Left cardiac atrium (tissue), 4 donors: ENCODE results near the gene WNT4. TPM values are rescaled to one million over a fixed set of nuclear protein-coding genes. Genes with fewer than 3 reads are reported as not detected.

Source experiments
- ATAC-seq, 2 donors: fragments of 200-7000 bp; cut with Tn5 transposase; one replicate each; pipeline ENCODE4 v1.9.1; 2020; ENCODE audit warnings: mild to moderate bottlenecking in 2 of 2, moderate library complexity in 2 of 2
- DNase-seq: peaks from one replicate; pipeline ENCODE4 v3.0.0-alpha.2; 2020
- intact Hi-C, 2 donors: fragments of 100-400 bp; cut with DNase I; formaldehyde crosslinking; loops; one replicate each; pipeline versions ENCODE4 v1.14.1 to v1.15.1; 2022 to 2023
- total RNA-seq, 2 donors: library from RNA; stranded (reverse); fragmentation: NEBNext Ultra II Directional; extraction: Animal tissue kit (Norgen Biotek cat#: 25700); gene quantifications; one replicate each; pipeline ENCODE4 v1.2.1, GENCODE V29; 2021
- donor health status: DM: no; HTN: yes; CAD: no.
- donor health status: DM: no; HTN: yes; CAD: no; lungs with severe emphysema.
- donor health status: DM: yes; HTN: yes; CAD: no.
- donor health status: Dilated cardiomyopathy.

WNT4 gene
- total RNA-seq, 2 donors from 2014 or later: 0.18 TPM; not detected in 1

DNA sequence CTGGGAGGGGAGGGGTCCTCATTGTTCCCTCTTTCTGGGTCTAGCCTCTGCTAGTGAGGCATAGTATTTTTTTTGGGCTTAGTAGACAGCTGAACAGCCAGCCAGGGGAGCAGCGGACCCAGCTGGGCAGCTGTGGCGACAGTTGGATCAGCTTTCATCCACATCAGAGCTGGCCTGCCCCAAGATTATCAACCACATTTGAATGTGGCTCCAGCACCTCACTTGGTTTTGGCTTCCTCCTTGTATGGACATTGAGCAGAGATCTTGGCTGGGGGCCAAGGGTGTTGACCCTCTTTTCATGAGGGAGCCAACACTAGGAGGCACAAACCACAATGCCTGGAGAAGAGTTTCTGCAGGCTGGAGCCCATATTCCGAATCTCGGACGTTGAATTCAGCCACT lies 25.0 kb downstream of the WNT4 start:
- no peak for ATAC-seq
- peak; percentile 52 for DNase-seq
- intact Hi-C loops: no loop called here

- DNase-seq (no peak), ATAC-seq (no peak)
- intact Hi-C loops: no loop called here
Observed at GRCh38 chr1:22117238-22117637, 25.7 kb downstream of the WNT4 start.

DNA sequence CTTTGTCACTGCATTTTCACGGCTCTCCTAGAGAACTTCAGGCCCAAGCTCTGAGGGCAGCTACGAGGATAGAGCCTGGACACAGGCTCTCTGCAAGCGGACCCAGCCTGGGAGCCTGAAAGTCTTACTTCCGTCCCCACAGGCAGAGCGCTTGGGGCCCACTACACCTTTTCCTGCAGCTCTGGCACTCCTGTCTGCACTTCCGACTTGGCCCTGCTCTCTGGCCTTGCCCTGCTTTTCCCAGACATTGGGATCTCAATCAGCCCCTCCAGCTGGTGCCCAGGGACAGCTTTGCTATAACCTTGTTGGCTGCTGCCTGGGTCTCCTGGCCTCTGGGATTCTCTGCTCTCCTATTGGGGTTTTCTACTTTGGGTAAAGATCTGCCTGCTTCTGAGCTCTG lies 27.6 kb downstream of the WNT4 start:
- no peak for ATAC-seq
- intact Hi-C loops: no loop called here
- no peak for DNase-seq

DNA sequence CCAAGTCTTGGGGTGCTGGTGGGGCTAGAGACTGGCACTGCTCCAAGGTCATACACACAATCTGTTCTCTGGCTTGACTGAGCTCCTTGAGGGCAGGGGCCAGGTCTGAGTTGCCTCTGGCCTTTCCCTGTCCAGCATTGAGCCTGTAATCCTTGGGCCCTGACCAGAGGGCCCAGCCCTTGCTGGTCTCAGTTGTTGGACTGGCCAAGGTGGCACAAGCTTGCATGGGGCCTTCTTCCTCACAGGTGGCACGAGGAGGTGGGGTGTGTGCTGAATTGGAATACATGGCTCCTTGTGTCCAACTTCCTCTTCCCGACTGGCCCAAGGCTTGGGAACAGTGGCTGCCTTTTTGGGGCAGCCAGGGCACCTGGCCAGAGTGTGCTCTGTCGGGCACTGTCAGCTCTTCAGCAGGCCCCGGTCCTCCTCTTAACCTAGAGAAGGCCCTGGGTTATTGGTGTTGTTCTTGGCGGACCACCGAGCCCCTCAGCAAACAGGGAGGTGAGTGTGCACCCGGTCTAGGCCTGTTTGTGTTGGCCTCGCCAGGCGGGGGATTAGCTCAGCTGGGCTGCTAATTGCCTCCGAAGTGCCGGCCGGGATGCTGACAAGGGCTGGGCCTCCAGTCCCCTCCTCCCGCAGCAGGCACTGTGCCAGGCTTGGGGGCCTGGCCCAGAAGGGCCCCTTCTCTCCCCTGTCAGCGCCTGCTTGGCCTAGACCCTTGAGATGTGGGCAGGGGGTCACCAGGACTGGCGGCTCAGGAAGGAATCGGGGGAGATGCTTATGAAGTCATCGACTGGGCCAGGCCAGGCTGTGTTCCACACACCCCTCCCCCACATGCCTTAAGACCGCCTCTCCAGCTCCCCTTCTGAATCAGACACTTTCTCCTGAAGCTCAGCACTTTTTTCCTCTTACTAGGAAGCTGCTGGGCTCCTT lies 28.5 kb downstream of the WNT4 start:
- peak; percentile 32 to 73 for ATAC-seq
- DNase-seq: peak; percentile 68
- intact Hi-C loops: no loop called here

DNA sequence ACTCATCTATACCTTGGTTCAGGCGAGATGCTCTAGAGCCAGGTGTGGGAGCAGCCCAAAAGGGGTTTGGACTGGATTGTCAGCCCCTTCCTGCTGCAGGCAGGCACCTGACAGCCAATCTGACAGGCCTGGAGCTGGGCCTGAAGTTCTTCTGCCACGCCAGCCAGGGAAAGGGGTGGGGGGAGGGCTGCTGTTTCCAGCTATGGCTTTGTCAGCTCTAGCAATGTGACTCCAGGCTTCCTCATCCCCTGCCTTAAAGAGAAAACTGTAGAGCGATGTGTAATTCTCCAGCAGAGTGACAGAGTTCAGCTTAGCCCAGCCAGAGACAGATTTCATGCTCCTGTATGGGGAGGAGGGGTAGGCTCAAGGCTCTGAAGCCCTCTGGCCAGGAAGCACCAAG lies 30.3 kb downstream of the WNT4 start:
- ATAC-seq (peak; percentile 15 to 50), DNase-seq (no peak)
- intact Hi-C loops: no loop called here

DNA sequence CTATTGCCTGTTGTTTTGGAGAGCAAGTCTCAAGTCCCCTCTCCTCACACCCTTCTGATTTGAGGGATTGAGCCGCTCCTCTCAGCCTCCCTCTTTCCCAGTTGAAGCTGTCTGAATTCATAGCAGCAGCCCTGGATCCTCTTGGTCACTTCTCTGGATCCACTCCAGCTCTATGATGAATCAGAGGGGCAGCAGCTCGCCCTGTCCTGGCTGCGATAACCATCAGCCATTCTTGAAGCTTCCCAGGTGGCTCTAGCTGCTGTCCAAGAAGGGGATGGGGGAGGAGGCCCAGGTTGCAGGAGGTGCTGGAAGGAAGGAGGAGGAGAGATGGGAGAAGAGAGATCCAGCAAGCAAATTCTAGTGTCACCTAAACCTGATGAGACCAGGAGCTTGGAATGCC lies 31.3 kb downstream of the WNT4 start:
- DNase-seq (no peak), ATAC-seq (peak in 1 of 2 donors; percentile 32)
- intact Hi-C loops: no loop called here

- DNase-seq: no peak
- intact Hi-C loops: no loop called here
- ATAC-seq: no peak
Observed at GRCh38 chr1:22111115-22111514, 31.8 kb downstream of the WNT4 start.

DNA sequence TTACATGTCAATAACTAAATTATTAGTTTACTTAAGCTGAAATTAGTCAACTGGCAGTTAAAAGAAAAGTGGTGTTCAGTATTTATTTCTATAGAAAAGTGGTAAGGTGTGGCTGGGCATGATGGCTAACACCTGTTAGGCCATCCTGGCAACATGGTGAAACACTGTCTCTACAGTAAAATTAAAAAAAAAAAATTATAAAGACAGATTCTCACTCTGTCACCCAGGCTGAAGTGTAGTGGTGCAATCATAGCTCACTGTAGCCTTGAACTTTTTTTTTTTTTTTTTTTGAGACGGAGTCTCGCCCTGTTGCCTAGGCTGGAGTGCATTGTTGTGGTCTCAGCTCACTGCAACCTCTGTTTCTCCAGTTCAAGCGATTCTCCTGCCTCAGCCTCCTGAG lies 32.9 kb downstream of the WNT4 start:
- DNase-seq: no peak
- intact Hi-C loops: no loop called here
- no peak for ATAC-seq

DNA sequence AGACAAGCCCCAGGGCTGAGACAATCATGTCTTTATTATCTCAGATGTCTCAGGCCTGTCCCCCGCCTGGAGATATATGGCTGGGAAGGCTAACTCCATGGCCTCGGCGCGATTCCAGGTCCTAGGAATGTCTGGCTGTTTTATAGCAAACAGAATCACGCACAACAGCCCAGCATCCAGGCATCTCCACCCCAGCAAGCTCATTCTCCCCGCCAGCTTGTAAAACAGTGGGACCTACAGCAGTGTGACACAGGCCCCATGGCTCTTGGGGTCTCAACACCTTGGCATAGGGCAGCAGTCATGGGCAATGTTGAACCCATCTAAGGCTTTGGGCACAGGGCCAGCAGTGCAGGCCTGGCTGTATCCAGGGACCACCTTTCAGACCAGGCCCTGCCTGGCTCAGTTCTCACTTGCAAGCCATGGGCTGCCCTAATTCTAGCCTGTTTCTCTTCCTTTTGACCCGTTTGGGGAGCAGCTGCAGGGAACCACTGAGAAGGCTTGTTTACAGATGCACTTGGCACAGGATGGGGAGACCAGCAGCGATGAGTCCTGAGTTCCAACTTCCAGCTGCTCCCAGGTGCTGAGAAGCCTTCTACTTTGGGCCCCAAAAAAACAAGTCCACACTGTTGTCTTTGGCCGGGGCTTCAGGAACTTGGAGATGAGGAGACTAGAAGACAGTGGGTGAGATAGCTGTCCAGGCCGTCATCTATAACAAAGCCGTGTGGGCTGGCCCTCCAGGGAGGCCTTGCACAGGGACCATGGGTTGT lies 34.4 kb downstream of the WNT4 start:
- intact Hi-C loops: loop anchor here (10.0 kb wide), 2 partner anchors 166 to 306 kb away; no protein-coding TSS in a partner anchor
- ATAC-seq: peak in 1 of 2 donors; percentile 21
- DNase-seq: no peak

DNA sequence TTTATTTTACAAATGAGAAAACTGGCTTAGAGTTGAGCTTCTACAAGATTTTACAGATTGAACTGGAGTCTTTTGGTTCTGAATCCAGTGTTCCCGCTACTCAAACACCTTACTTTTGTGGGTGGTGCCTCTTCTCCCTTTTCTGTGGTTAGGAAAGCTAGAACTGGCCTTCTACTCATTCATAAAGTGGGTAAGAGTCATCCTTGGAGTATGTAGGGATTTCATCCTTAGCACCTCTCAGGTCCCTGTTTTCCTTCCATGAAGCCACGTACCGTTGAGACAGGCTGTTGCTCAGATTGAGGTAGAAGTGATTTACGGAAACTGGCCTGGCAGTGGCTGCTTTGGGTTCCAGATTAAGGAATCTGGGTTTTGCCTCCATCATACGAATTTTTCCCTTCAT lies 35.8 kb downstream of the WNT4 start:
- no peak for DNase-seq
- intact Hi-C loops: loop anchor here (10.0 kb wide), 2 partner anchors 168 to 308 kb away; no protein-coding TSS in a partner anchor
- ATAC-seq: no peak

GRCh38 chr1:22105611-22106207 lies 37.2 kb downstream of the WNT4 start:
- intact Hi-C loops: loop anchor here (2.0 to 10.0 kb wide), 3 partner anchors 169 to 311 kb away; no protein-coding TSS in a partner anchor
- ATAC-seq (peak; percentile 28 to 41), DNase-seq (no peak)

DNA sequence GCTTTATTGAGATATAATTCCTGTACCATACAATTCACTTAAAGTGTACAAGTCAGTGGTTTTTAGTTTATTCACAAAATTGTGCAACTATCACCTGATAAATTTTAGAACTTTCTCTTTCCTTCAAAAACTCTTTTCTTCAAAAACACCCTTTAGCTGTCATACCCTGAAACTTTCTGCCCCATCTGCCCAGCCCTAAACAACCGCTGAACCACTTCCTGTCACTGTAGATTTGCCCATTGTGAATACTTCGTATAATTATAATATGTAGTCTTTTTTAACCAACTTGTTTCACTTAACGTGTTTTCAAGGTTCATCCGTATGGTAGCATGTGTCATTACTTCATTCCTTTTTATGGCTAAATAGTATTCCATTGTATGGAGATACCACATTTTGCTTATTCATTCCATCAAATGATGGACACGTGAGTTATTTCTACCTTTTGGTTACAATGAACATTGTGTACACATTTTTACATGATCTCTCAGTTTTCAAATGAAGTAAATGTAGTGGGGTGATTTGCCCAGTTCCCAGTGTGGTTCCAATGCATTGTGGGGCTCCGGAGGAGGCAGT lies 37.9 kb downstream of the WNT4 start:
- DNase-seq (no peak), ATAC-seq (no peak)
- intact Hi-C loops: loop anchor here (2.0 to 10.0 kb wide), 3 partner anchors 170 to 312 kb away; no protein-coding TSS in a partner anchor

DNA sequence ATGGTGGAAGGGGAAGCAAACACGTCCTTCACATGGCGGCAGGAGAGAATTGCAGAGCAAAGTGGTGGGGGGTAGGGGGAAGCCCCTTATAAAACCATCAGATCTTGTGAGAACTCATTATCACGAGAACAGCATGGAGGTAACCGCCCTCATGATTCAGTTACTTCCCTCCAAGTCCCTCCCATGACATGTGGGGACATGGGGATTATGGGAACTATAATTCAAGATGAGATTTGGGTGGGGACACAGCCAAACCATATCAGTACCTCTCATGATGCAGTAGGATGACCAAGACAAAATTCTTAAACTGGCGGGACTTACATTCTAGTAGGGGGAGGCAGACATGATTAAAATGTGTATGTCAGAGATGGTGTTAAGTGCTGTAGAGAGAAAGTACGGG lies 38.8 kb downstream of the WNT4 start:
- no peak for DNase-seq
- no peak for ATAC-seq
- intact Hi-C loops: loop anchor here (2.0 to 10.0 kb wide), 3 partner anchors 171 to 313 kb away; no protein-coding TSS in a partner anchor

DNA sequence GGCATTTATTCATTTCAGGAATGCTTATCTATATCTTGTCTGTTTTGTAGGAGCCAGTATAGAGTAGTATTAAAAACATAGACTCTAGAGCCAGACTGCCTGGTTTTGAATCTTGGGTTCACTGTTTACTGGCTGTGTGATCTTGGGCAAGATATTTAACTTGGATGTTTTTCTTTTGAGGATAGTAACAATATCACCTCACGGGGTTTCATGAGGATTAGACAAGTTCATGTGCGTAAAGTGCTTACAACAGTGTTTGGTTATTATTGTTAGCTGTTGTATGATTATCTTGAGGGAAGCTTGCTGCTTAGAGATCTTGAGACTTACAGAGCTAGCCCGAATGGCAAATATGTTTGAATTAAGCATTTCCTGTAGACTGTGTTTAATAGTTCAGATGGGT lies 40.2 kb downstream of the WNT4 start:
- DNase-seq: no peak
- intact Hi-C loops: loop anchor here (10.0 kb wide), 2 partner anchors 172 to 312 kb away; no protein-coding TSS in a partner anchor
- no peak for ATAC-seq

DNA sequence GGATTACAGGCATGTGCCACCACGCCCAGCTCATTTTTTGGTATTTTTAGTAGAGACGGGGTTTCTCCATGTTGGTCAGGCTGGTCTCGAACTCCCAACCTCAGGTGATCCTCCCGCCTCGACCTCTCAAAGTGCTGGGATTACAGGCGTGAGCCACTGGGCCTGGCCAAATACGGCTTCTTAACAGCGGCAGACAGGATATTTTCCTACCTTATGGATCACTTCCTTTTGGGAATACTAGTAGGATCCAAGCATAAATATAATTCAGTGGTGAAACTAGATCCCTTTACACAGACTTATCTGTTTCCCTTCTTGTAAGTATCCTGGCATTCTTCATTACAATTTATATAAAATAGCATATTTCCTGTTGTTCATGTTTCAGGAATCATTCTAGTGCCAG lies 40.9 kb downstream of the WNT4 start:
- no peak for ATAC-seq
- DNase-seq: no peak
- intact Hi-C loops: loop anchor here (10.0 kb wide), 2 partner anchors 173 to 313 kb away; no protein-coding TSS in a partner anchor

DNA sequence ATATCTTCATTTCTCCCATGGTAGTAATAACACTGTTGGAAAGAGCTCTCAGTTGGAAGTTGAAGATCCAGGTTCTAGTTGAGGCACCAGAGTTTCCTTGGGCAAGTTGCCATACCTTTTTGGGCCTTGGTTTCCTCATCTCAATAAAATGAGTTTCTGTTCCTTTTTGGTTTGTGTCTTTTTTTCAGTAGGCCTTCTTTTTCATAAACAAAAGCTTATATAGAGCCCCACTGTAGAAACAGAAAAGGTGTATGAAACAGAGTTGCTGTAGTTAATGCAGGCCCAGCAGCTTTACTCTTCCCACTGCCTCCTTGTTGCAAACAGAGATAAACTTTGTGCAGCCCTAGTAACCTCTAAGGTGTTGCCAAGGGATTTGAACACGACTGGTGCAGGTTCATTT lies 41.7 kb downstream of the WNT4 start:
- DNase-seq: no peak
- ATAC-seq: no peak
- intact Hi-C loops: loop anchor here (10.0 kb wide), 2 partner anchors 174 to 314 kb away; no protein-coding TSS in a partner anchor

DNA sequence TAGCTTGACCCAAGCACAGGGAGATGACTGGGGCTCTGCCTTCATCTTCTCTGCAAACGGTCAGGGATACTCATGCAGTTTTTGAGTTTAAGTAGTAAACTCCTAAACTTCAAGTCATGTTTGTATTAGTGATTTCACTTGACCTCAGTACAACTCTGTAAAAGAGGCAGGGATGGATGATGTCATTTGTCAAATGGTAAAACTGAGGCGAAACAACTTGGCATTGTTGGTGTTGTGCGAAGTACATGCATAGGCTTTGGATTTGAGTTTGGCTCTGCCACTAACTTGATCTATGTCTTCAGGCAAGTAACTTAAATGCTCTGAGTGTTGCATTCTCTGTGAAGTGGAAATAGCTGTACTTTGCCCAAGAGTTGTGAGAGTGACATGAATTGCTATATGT lies 42.7 kb downstream of the WNT4 start:
- intact Hi-C loops: loop anchor here (10.0 kb wide), 2 partner anchors 175 to 315 kb away; no protein-coding TSS in a partner anchor
- DNase-seq: no peak
- ATAC-seq: no peak

DNA sequence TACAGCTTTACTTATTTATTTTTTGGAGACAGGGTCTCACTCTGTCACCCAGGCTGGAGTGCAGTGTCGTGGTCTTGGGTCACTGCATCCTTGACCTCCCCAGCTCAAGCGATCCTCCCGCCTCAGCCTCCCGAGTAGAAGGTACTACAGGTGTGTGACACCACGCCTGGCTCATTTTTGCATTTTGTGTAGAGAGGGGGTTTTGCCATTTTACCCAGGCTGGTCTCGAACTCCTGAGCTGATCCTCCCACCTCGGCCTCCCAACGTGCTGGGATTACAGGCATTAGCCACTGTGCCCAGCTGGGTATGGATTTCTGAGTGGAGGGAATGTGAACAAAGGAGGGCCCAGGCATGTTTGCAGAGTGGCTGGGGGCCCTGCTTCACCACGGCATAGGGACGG lies 44.1 kb downstream of the WNT4 start:
- intact Hi-C loops: no loop called here
- ATAC-seq: no peak
- no peak for DNase-seq

DNA sequence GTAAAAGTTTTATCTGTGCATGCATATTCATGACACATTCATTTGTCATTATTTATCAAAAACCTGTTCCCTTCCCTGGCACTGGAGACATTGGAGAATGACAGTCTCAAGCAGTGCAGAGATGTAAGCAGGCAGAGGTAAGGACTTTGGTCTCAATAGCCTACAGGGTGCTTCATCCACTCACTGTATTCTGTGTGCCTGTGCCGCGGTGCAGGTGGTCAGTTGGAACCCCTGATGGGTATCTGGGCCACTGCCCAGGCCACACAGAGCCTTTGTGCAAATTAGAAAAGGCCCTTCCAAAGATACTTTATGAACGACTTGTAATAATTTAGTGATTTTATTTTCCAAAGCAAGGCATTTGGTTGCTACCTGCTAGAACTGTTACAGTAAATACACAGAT lies 46.4 kb downstream of the WNT4 start:
- no peak for DNase-seq
- no peak for ATAC-seq
- intact Hi-C loops: no loop called here
